Measurements from ENCODE around the gene EZH1. TPM values are rescaled to one million over a fixed set of nuclear protein-coding genes. Genes with fewer than 3 reads are reported as not detected.

Gene EZH1
- total RNA-seq, 4 donors from 2014 or later, result 40.6 to 68.2 (median 54.6) TPM

GRCh38 chr17:42675348-42675964 lies 69.4 kb downstream of the EZH1 start:
- intact Hi-C loops (cut with DNase I), result no loop called here
- H3K36me3 ChIP-seq, result peaks cover 17 to 33% (median 32%) of the 10 kb centered on the region in 4 donors
- no peaks in the 10 kb centered on the region for H3K9me3 ChIP-seq
- H3K27me3 ChIP-seq, result no peaks in the 10 kb centered on the region
- peaks cover 50 to 90% (median 78%) of the 10 kb centered on the region in 4 donors for H3K4me1 ChIP-seq
- TF ChIP-seq CTCF (IDR thresholded peaks at IDR 0.05) (no peak), POLR2AphosphoS5 (IDR thresholded peaks at IDR 0.05) (no peak), EP300 (IDR thresholded peaks at IDR 0.05) (no peak), POLR2A (IDR thresholded peaks at IDR 0.05; ENCODE audit: low read depth) (no peak)
- no peak for DNase-seq (ENCODE audit: extremely low spot score)
- peak overlapping the region; percentile 96 to 99 (median 98) for H3K27ac ChIP-seq (replicated peaks in 1 of 4)
- 8% methylated on average over 8 of the region's 27 CpGs for WGBS
- H3K4me3 ChIP-seq, result peak overlapping the region; percentile 77 to 93 (median 90)

DNA sequence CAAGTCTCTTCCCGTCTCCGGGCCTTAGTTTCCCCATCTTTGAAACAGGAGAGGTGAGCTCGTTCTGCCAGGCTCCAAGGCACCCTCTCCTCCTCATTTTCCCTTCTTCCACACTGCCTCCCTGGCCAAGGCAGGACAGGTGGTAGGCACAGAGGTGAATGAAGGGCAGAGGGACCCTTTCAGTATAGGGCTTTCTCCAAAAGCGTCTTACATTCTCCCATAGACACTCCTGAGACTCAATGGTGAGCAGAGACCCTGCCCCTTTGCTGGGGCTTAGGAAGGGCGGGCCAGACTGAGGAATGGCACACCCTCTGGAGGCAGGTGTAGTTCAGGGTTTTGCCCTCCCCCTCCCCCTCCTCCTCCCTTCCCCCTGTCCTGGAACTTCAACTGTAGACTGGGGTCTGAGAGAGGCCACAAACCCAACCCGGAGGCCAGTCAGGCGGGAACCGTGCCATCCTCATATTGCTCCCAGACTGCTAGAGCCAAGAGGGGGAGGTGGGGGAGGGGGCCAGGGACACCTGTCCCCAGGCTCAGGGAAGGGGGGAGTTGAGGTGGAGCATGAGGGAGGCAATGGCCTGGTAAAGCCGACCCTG lies 70.0 kb downstream of the EZH1 start:
- WGBS, result 31% methylated on average over 6 of the region's 9 CpGs
- no peaks in the 10 kb centered on the region for H3K9me3 ChIP-seq
- peaks cover 21 to 39% (median 37%) of the 10 kb centered on the region in 4 donors for H3K36me3 ChIP-seq
- H3K27me3 ChIP-seq, result no peaks in the 10 kb centered on the region
- no peak for TF ChIP-seq POLR2AphosphoS5 (IDR thresholded peaks at IDR 0.05)
- no peak for TF ChIP-seq CTCF (IDR thresholded peaks at IDR 0.05)
- no peak for TF ChIP-seq EP300 (IDR thresholded peaks at IDR 0.05)
- no peak for TF ChIP-seq POLR2A (IDR thresholded peaks at IDR 0.05; ENCODE audit: low read depth)
- peaks cover 44 to 89% (median 75%) of the 10 kb centered on the region in 4 donors for H3K4me1 ChIP-seq
- intact Hi-C loops (cut with DNase I), result no loop called here
- no peak for DNase-seq (ENCODE audit: extremely low spot score)
- H3K4me3 ChIP-seq, result peak overlapping the region; percentile 77 to 93 (median 90)
- H3K27ac ChIP-seq (replicated peaks in 1 of 4), result peak overlapping the region; percentile 96 to 99 (median 98)

- 14% methylated on average over 18 of the region's 32 CpGs for whole genome bisulfite sequencing
- peak; percentile 31 to 58 (median 38) for TF ChIP-seq CTCF (IDR thresholded peaks at IDR 0.05)
- no peak for TF ChIP-seq POLR2AphosphoS5 (IDR thresholded peaks at IDR 0.05)
- DNase-seq (ENCODE audit: extremely low spot score), result no peak
- intact Hi-C loops (cut with DNase I), result no loop called here
- Histone ChIP-seq H3K27ac (replicated peaks in 1 of 4) (peak overlapping the region; percentile 96 to 99 (median 98)), H3K36me3 (peaks cover 21 to 47% (median 44%) of the 10 kb centered on the region in 4 donors), H3K9me3 (no peaks in the 10 kb centered on the region), H3K27me3 (no peaks in the 10 kb centered on the region), H3K4me3 (peak overlapping the region; percentile 77 to 93 (median 90)), H3K4me1 (peaks cover 41 to 89% (median 75%) of the 10 kb centered on the region in 4 donors)
Observed at GRCh38 chr17:42673885-42674754, 70.7 kb downstream of the EZH1 start.

DNA sequence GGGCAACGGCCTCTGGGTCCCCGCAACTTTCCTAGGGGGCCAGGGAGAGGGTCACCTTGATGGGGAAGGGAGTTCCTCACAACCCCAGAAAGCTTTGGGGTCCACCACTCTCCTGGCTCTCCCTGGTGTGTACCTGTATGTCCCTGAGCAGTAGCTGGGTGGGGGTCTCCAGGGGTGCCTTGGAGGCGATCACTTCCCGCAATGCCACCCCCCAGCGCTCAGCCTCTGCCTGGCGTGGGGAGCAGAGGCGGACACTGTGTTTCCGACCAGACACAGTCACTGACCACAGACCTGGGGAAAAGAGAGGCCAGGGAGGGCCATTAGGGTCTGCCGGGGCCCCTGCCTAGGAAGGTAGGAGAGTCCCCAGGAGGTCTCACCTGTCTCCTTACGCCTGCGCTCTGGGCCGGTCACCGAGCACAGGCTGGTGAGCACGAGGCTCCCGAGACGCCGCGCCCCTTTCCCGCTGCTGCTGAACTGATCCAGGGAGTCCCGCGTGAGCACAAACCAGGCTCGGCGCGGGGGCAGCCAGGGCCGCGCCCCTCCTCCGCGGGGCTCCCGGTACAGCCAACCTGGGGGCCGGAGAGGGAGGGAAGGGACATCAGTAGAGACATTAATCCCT lies 71.5 kb downstream of the EZH1 start:
- 62% methylated on average over 11 of the region's 30 CpGs for WGBS
- Histone ChIP-seq H3K27me3 (no peaks in the 10 kb centered on the region), H3K4me1 (peaks cover 39 to 89% (median 75%) of the 10 kb centered on the region in 4 donors), H3K27ac (replicated peaks in 1 of 4) (peak overlapping the region; percentile 96 to 99 (median 98)), H3K36me3 (peaks cover 21 to 53% (median 50%) of the 10 kb centered on the region in 4 donors), H3K9me3 (no peaks in the 10 kb centered on the region), H3K4me3 (peak overlapping the region; percentile 77 to 93 (median 90))
- TF ChIP-seq CTCF (IDR thresholded peaks at IDR 0.05) (no peak), EP300 (IDR thresholded peaks at IDR 0.05) (no peak), POLR2A (IDR thresholded peaks at IDR 0.05; ENCODE audit: low read depth) (no peak), POLR2AphosphoS5 (IDR thresholded peaks at IDR 0.05) (no peak)
- intact Hi-C loops (cut with DNase I), result no loop called here
- DNase-seq (ENCODE audit: extremely low spot score), result no peak

Data from esophagus muscularis mucosa (tissue), 4 donors.